Small intestine (tissue), 16 donors: ENCODE results near the gene RCC1. TPM values are rescaled to one million over a fixed set of nuclear protein-coding genes. Genes with fewer than 3 reads are reported as not detected.
"Not testable (repeated sequence)": the region's sequence is repeated elsewhere in the genome, so short reads cannot be mapped to it uniquely, and the experiment has no call there.

ENCODE experiments used
- DNase-seq, 2 donors: peaks; one replicate each; pipeline versions ENCODE4 v3.0.0 to v3.0.0-alpha.2; 2013
- FAIRE-seq: peaks from 2 replicates; lab custom pipeline; 2012; peaks lifted over from hg19 to GRCh38; lab: Jason Lieb, UNC
- H3K27ac ChIP-seq, 3 donors: one replicate each; pipeline ENCODE4 v1.5.1; 2013; ENCODE audit warnings: low read length in 2 of 3, mild to moderate bottlenecking in 2 of 3, control low read depth in 1 of 3, inconsistent platforms in 1 of 3, low read depth in 1 of 3, moderate library complexity in 1 of 3
- H3K27me3 ChIP-seq, 3 donors: one replicate each; pipeline ENCODE4 v1.6.1; 2013; ENCODE audit warnings: low read length in 3 of 3, inconsistent platforms in 1 of 3; ENCODE audit not compliant: control insufficient read depth in 3 of 3, insufficient read depth in 3 of 3
- H3K36me3 ChIP-seq, 3 donors: one replicate each; pipeline ENCODE4 v1.6.1; 2013; ENCODE audit warnings: low read length in 3 of 3, inconsistent platforms in 1 of 3, low read depth in 1 of 3, mild to moderate bottlenecking in 1 of 3, moderate library complexity in 1 of 3; ENCODE audit not compliant: control insufficient read depth in 3 of 3, insufficient read depth in 2 of 3
- H3K4me1 ChIP-seq, 3 donors: one replicate each; pipeline ENCODE4 v1.6.1; 2013; ENCODE audit warnings: low read length in 2 of 3, inconsistent platforms in 1 of 3, low read depth in 1 of 3, mild to moderate bottlenecking in 1 of 3, moderate library complexity in 1 of 3; ENCODE audit not compliant: control insufficient read depth in 3 of 3, insufficient read depth in 2 of 3
- H3K4me3 ChIP-seq, 3 donors: one replicate each; pipeline ENCODE4 v1.5.1; 2013; ENCODE audit warnings: low read length in 3 of 3, control low read depth in 1 of 3, inconsistent platforms in 1 of 3, low read depth in 1 of 3, mild to moderate bottlenecking in 1 of 3, moderate library complexity in 1 of 3
- H3K9me3 ChIP-seq, 2 donors: one replicate each; pipeline ENCODE4 v1.6.1; 2013; ENCODE audit warnings: low read depth in 1 of 2, low read length in 1 of 2; ENCODE audit not compliant: control insufficient read depth in 2 of 2, insufficient read depth in 1 of 2
- WGBS, 3 donors: extraction: QIAGEN DNeasy Blood & Tissue Kit; methylation state at CpG; one replicate each; pipeline ENCODE4 v1.1.7; 2013; 5-methylcytosine and 5-hydroxymethylcytosine counted together
- long read RNA-seq, 10 donors: transcript quantifications; one replicate each; lab custom pipeline, GENCODE V29; 2026
- polyA plus RNA-seq, 4 donors: library from polyadenylated mRNA; stranded (reverse) in 3 of 4; unstranded in 1 of 4; fragments of 200-250 nt in 3 of 4; fragments of 120-200 nt in 1 of 4; gene quantifications; one replicate each; pipeline versions ENCODE4 v1.2.1 to v1.2.3, GENCODE V29; 2013
- donor health status: healthy with polysubstance abuse.
- donor health status: control.
- donor health status: control.
- donor health status: Bipolar disorder and iron deficiency.
- donor health status: healthy.

RCC1 gene
- 10 to 100 TPM; 31.1 to 69.5 (median 36.6) TPM for polyA plus RNA-seq
- long read RNA-seq, donor 1, result 0 reads
- long read RNA-seq, donor 2, partial matches to known transcripts, result 0 of 3 reads
- long read RNA-seq, donor 2, other reads (novel, unspliced or antisense), result 0 of 3 reads
- long read RNA-seq, donor 3, partial matches to known transcripts, result 14 of 17 reads
- long read RNA-seq, donor 3, other reads (novel, unspliced or antisense), result 0 of 17 reads
- long read RNA-seq, donor 4, result 0 reads
- long read RNA-seq, donor 5, result 0 reads
- long read RNA-seq, donor 6, partial matches to known transcripts, result 0 of 4 reads
- long read RNA-seq, donor 6, other reads (novel, unspliced or antisense), result 0 of 4 reads
- long read RNA-seq, donor 7, result 0 reads
- long read RNA-seq, donor 8, result 0 reads
- long read RNA-seq, donor 9, partial matches to known transcripts, result 0 of 2 reads
- long read RNA-seq, donor 9, other reads (novel, unspliced or antisense), result 0 of 2 reads
- long read RNA-seq, donor 10, partial matches to known transcripts, result 38 of 50 reads
- long read RNA-seq, donor 10, other reads (novel, unspliced or antisense), result 7 of 50 reads

- 0 to 2% (median 1%) methylated on average over 40 to 41 of the region's 41 CpGs for WGBS, 3 donors
- peak within 1 kb of the TSS; percentile 63 to 82 (median 78) for H3K4me3 ChIP-seq
- peaks cover 8 to 39% (median 14%) of the 10 kb centered on the region in 3 donors for H3K36me3 ChIP-seq
- H3K9me3 ChIP-seq, result no peaks in the 10 kb centered on the region
- peak within 1 kb of the TSS; percentile 78 to 93 (median 80) for H3K27ac ChIP-seq
- DNase-seq, result peak; percentile 99
- FAIRE-seq, result no peak
- peaks cover 4 to 36% (median 20%) of the 10 kb centered on the region in 3 donors for H3K4me1 ChIP-seq
- no peaks in the 10 kb centered on the region for H3K27me3 ChIP-seq
Observed at GRCh38 chr1:28505406-28506187, at the start of gene RCC1. RCC1 (plus strand) TSS chr1:28506043; CDS start chr1:28529867, 23,824 bp downstream.

DNA sequence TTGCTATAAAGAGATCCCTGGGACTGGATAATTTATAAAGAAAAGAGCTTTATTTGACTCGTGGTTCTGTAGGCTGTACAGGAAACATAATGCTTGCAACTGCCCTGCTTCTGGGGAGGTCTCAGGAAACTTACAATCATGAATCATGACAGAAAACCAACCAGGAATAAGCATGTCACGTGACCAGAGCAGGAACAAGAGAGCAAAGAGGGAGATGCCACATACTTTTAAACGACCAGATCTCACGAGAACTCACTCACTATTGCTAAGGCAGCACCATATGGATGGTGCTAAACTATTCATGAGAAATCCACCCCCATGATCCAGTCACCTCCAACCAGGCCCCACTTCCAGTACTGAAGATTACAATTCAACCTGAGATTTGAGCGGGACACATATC is 49.8 kb upstream of the RCC1 start:
- DNase-seq (no peak), FAIRE-seq (no peak)
- Histone ChIP-seq H3K36me3 (peaks cover 0 to 28% (median 2%) of the 10 kb centered on the region in 3 donors), H3K4me3 (no peak overlapping the region), H3K4me1 (peaks cover 0 to 4% (median 0%) of the 10 kb centered on the region in 3 donors), H3K27me3 (no peaks in the 10 kb centered on the region), H3K27ac (no peak overlapping the region), H3K9me3 (no peaks in the 10 kb centered on the region)
- 58 to 85% (median 70%) methylated on average over 5 of the region's 5 CpGs for WGBS, 3 donors

DNA sequence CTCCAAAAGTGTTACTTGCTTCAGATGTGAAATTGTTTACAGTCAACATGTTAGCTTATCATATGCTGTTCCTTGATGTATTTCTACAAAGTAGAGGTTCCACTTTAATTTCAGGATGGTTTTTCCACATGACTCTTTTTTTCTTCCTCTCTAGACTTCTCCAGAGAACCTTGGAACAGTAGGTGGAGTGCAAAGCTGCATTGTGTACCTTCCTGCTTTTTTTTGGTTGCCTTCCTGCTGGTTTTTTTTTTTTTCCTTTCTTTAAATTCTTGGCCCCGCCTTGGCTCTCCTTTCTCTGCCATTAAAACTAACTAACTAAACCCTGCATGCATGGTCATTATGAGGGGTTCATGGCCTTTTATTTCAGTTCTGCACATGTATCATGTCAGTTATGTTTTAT is 48.2 kb upstream of the RCC1 start:
- no peak overlapping the region for H3K27ac ChIP-seq
- H3K36me3 ChIP-seq, result peaks cover 0 to 39% (median 2%) of the 10 kb centered on the region in 3 donors
- FAIRE-seq (no peak), DNase-seq (no peak)
- H3K9me3 ChIP-seq, result no peaks in the 10 kb centered on the region
- H3K27me3 ChIP-seq, result no peaks in the 10 kb centered on the region
- no peak overlapping the region for H3K4me3 ChIP-seq
- H3K4me1 ChIP-seq, result peaks cover 0 to 4% (median 0%) of the 10 kb centered on the region in 3 donors
- WGBS, 3 donors, result 88 to 94% (median 90%) methylated on average over 1 of the region's 1 CpG

DNA sequence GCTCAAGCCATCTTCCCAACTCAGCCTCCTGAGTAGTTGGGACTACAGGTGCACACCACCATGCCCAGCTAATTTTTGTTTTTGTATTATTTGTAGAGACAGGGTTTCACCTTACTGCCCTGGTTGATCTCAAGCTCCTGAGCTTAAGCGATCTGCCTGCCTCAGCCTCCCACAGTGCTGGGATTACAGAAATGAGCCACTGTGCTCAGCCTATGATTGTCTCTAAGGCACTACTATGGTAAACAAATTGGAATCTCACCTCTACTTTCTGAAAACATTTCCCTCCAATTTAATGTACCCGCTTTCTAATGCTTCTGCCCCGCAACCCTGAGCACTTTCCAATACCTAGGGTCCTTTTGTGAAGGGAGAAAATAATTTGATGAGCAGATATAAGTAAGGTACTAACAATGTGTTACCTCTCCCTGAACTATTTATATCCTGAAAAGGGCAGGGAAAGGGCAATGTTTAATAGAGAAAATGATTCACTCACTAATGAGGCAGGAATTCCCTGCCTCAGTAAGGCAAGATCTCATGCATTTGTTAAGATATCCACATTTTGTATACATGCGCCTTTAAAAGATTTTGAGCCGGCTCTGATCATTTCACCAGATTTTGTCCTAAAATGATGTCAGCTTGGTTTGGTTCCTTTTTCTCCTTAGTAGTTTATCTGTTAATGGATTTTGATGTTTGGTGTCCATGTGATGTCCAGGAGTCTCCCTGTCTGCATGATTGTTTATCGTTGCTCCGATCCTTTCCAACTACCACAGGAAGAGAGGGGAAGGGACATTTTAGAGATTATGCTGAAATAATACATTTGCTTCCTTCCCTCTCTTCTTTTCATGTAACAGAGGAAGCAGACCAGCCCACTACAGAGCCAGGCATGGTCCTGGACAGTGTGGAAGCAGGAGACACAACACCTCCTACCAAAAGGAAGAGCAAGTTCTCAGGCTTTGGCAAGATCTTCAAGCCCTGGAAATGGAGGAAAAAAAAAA is 47.3 kb upstream of the RCC1 start:
- WGBS, 3 donors, result 75 to 94% (median 94%) methylated on average over 7 of the region's 7 CpGs
- peak overlapping the region in 1 of 3 donors; percentile 45 for H3K27ac ChIP-seq
- no peak for DNase-seq
- H3K9me3 ChIP-seq, result no peaks in the 10 kb centered on the region
- peaks cover 0 to 40% (median 2%) of the 10 kb centered on the region in 3 donors for H3K36me3 ChIP-seq
- no peaks in the 10 kb centered on the region for H3K27me3 ChIP-seq
- no peak overlapping the region for H3K4me3 ChIP-seq
- H3K4me1 ChIP-seq, result peaks cover 0 to 4% (median 0%) of the 10 kb centered on the region in 3 donors
- no peak for FAIRE-seq

- FAIRE-seq (no peak), DNase-seq (no peak)
- Histone ChIP-seq H3K27me3 (no peaks in the 10 kb centered on the region), H3K36me3 (peaks cover 0 to 48% (median 6%) of the 10 kb centered on the region in 3 donors), H3K9me3 (no peaks in the 10 kb centered on the region), H3K4me3 (no peak overlapping the region), H3K27ac (no peak overlapping the region), H3K4me1 (no peaks in the 10 kb centered on the region)
- WGBS, 3 donors, result 89 to 94% (median 90%) methylated on average over 3 of the region's 3 CpGs
Observed at GRCh38 chr1:28466226-28466778, 39.5 kb upstream of the RCC1 start.

- peaks cover 0 to 45% (median 18%) of the 10 kb centered on the region in 3 donors for H3K36me3 ChIP-seq
- 72 to 92% (median 73%) methylated on average over 2 of the region's 2 CpGs for WGBS, 3 donors
- no peak for DNase-seq
- no peak overlapping the region for H3K27ac ChIP-seq
- FAIRE-seq, result no peak
- no peaks in the 10 kb centered on the region for H3K27me3 ChIP-seq
- H3K4me1 ChIP-seq, result no peaks in the 10 kb centered on the region
- H3K9me3 ChIP-seq, result no peaks in the 10 kb centered on the region
- no peak overlapping the region for H3K4me3 ChIP-seq
Observed at GRCh38 chr1:28470146-28470545, 35.7 kb upstream of the RCC1 start.

DNA sequence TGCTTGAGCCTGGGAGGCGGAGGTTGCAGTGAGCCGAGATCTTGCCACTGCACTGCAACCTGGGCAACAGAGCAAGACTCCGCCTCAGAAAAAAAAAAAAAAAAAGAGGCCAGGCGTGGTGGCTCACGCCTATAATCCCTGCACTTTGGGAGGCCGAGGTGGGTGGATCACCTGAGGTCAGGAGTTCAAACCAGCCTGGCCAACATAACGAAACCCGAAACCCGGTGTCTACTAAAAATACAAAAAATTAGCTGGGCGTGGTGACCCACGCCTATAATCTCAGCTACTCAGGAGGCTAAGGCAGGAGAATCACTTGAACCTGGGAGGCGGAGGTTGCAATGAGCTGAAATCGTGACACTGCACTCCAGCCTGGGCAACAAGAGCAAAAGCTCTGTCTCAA is 26.3 kb upstream of the RCC1 start:
- DNase-seq, FAIRE-seq, H3K9me3 ChIP-seq, H3K27ac ChIP-seq, H3K27me3 ChIP-seq, H3K4me3 ChIP-seq, H3K4me1 ChIP-seq: not testable (repeated sequence)
- peaks cover 11 to 70% (median 14%) of the 10 kb centered on the region in 3 donors for H3K36me3 ChIP-seq
- WGBS, 3 donors, result 62 to 76% (median 68%) methylated on average over 13 of the region's 13 CpGs
